Prostate gland (tissue), 2 donors: ENCODE measurements around the gene CUX1. TPM values are rescaled to one million over a fixed set of nuclear protein-coding genes. Genes with fewer than 3 reads are reported as not detected.

Experiments
- DNase-seq: peaks from one replicate; pipeline ENCODE4 v3.0.0-alpha.2; 2019; ENCODE audit warnings: low spot score
- H3K27ac ChIP-seq, 2 donors: fragments of 200-600 bp; sonication (generic); 2 replicates each; pipeline ENCODE4 v1.5.1; 2017 to 2019
- H3K27me3 ChIP-seq: fragments of 200-600 bp; sonication (generic); replicated peaks from 2 replicates; pipeline ENCODE4 v1.5.1; 2019; ENCODE audit not compliant: insufficient read depth
- H3K36me3 ChIP-seq, 2 donors: fragments of 200-600 bp; sonication (generic); 1 replicate in 1 of 2; 2 replicates in 1 of 2; pipeline versions ENCODE4 v1.5.1 to v1.8.1; 2017 to 2019
- H3K4me1 ChIP-seq: fragments of 200-600 bp; sonication (generic); replicated peaks from 2 replicates; pipeline ENCODE4 v1.5.1; 2019
- H3K4me3 ChIP-seq, 2 donors: fragments of 200-600 bp; sonication (generic); 2 replicates each; pipeline ENCODE4 v1.5.1; 2017 to 2019
- H3K9me3 ChIP-seq: fragments of 200-600 bp; sonication (generic); 2 replicates; pipeline ENCODE4 v1.5.1; 2017
- POLR2A ChIP-seq: fragments of 450-650 bp; IDR thresholded peaks from one replicate; pipeline ENCODE4 v1.6.1; 2016; ENCODE audit warnings: antibody characterized with exemption, mild to moderate bottlenecking
- POLR2AphosphoS5 ChIP-seq: sonication (generic); formaldehyde crosslinking; IDR thresholded peaks from one replicate; pipeline ENCODE4 v1.6.1; 2017; ENCODE audit warnings: antibody characterized with exemption
- WGBS: methylation state at CpG from one replicate; pipeline ENCODE4 v1.1.5; 2018; 5-methylcytosine and 5-hydroxymethylcytosine counted together
- intact Hi-C: fragments of 100-400 bp; cut with DNase I; formaldehyde crosslinking; loops from one replicate; pipeline ENCODE4 v1.14.2; 2022
- total RNA-seq, 2 donors: library from RNA; depleted of rRNA; stranded (reverse); fragments of >200 nt; gene quantifications; one replicate each; pipeline ENCODE4 v1.1.0, GENCODE V29; 2016
- TF ChIP-seq, protein P1 (sequence below), 4 experiments: fragments of 200-600 bp in 2 of 4; fragments of 450-650 bp in 2 of 4; sonication (generic) in 2 of 4; IDR thresholded peaks; 1 replicate in 3 of 4; 2 replicates in 1 of 4; pipeline ENCODE4 v1.5.1; 2016 to 2019; ENCODE audit warnings: antibody characterized with exemption in 4 of 4, mild to moderate bottlenecking in 2 of 4, moderate library complexity in 2 of 4

CUX1 gene
- total RNA-seq, 2 donors from 2014 or later: 96.3 to 99.2 TPM

- WGBS: 79% methylated on average over 12 of the region's 12 CpGs
- Histone ChIP-seq H3K27me3 (no peaks in the 10 kb centered on the region), H3K36me3 (no peaks in the 10 kb centered on the region), H3K9me3 (no peaks in the 10 kb centered on the region), H3K27ac (no peak overlapping the region), H3K4me1 (peaks cover 27% of the 10 kb centered on the region), H3K4me3 (no peak overlapping the region)
- intact Hi-C loops: no loop called here
- DNase-seq: no peak
- TF ChIP-seq POLR2AphosphoS5 (no peak), POLR2A (no peak)
- TF ChIP-seq, protein P1, sequence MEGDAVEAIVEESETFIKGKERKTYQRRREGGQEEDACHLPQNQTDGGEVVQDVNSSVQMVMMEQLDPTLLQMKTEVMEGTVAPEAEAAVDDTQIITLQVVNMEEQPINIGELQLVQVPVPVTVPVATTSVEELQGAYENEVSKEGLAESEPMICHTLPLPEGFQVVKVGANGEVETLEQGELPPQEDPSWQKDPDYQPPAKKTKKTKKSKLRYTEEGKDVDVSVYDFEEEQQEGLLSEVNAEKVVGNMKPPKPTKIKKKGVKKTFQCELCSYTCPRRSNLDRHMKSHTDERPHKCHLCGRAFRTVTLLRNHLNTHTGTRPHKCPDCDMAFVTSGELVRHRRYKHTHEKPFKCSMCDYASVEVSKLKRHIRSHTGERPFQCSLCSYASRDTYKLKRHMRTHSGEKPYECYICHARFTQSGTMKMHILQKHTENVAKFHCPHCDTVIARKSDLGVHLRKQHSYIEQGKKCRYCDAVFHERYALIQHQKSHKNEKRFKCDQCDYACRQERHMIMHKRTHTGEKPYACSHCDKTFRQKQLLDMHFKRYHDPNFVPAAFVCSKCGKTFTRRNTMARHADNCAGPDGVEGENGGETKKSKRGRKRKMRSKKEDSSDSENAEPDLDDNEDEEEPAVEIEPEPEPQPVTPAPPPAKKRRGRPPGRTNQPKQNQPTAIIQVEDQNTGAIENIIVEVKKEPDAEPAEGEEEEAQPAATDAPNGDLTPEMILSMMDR (IDR thresholded peaks at IDR 0.05): no peak
Measured at GRCh38 chr7:101877882-101878591, 60.6 kb downstream of the CUX1 start.

GRCh38 chr7:101878938-101879337, 61.5 kb downstream of the CUX1 start:
- no peak for DNase-seq
- Histone ChIP-seq H3K27me3 (no peaks in the 10 kb centered on the region), H3K9me3 (no peaks in the 10 kb centered on the region), H3K4me1 (peaks cover 27% of the 10 kb centered on the region), H3K4me3 (no peak overlapping the region), H3K27ac (peak overlapping the region; percentile 90 to 92), H3K36me3 (no peaks in the 10 kb centered on the region)
- TF ChIP-seq POLR2A: no peak
- TF ChIP-seq, protein P1 (IDR thresholded peaks at IDR 0.05): no peak
- TF ChIP-seq POLR2AphosphoS5: no peak
- 92% methylated on average over 4 of the region's 4 CpGs for WGBS
- intact Hi-C loops: no loop called here

- intact Hi-C loops: no loop called here
- H3K4me3 ChIP-seq: no peak overlapping the region
- peaks cover 31% of the 10 kb centered on the region for H3K4me1 ChIP-seq
- no peaks in the 10 kb centered on the region for H3K27me3 ChIP-seq
- TF ChIP-seq, protein P1 (IDR thresholded peaks at IDR 0.05): no peak
- no peak for TF ChIP-seq POLR2AphosphoS5
- TF ChIP-seq POLR2A: no peak
- DNase-seq: no peak
- no peaks in the 10 kb centered on the region for H3K9me3 ChIP-seq
- 89% methylated on average over 9 of the region's 10 CpGs for WGBS
- no peaks in the 10 kb centered on the region for H3K36me3 ChIP-seq
- H3K27ac ChIP-seq: peak overlapping the region; percentile 90 to 92
Measured at GRCh38 chr7:101879565-101879964, 62.1 kb downstream of the CUX1 start.

DNA sequence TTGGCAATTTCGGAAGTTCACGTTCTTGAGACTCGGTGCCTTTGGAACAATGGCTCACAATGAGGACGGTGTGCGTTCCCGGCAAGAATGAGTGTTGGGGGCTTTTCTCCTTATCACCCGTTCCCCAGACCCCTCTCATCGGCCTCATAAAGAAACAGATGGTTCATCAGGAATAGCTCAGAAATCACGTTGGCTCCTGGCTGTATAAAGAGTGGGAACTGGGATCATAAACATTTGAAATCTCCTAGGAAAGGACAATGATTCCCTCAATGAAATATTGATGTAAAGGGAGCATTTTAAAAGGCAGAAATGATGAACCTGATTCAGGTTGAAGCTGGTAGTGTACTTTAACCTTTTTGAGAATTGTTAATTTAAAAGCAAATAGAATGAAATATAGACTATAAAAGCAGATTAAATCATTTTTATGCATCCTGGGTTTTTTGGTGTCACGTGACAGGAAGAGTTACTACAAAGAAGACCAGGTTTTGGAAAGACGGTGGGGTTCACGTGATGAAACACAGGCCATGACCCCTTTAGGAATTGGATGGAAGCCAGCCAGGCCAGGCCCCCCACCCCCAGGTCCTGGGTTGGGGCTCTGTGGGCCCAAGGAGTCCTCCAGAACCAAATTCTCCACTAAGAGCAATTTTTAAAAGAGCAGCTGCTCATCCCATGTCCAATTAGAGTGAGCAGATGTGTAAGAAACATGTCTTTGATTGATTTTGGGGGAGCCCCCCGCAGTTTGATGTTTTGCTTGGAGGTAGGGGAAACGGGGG, 63.0 kb downstream of the CUX1 start:
- H3K4me1 ChIP-seq: peaks cover 39% of the 10 kb centered on the region
- H3K9me3 ChIP-seq: no peaks in the 10 kb centered on the region
- H3K4me3 ChIP-seq: no peak overlapping the region
- TF ChIP-seq POLR2A (no peak), POLR2AphosphoS5 (no peak)
- TF ChIP-seq, protein P1 (IDR thresholded peaks at IDR 0.05): no peak
- no peaks in the 10 kb centered on the region for H3K27me3 ChIP-seq
- no peaks in the 10 kb centered on the region for H3K36me3 ChIP-seq
- DNase-seq: no peak
- intact Hi-C loops: loop anchor here (5.0 kb wide), 1 partner anchor 62 kb away; no protein-coding TSS in a partner anchor
- WGBS: 53% methylated on average over 14 of the region's 14 CpGs
- H3K27ac ChIP-seq: peak overlapping the region; percentile 90 to 92
